Measurements from ENCODE around the gene DES.

DNA sequence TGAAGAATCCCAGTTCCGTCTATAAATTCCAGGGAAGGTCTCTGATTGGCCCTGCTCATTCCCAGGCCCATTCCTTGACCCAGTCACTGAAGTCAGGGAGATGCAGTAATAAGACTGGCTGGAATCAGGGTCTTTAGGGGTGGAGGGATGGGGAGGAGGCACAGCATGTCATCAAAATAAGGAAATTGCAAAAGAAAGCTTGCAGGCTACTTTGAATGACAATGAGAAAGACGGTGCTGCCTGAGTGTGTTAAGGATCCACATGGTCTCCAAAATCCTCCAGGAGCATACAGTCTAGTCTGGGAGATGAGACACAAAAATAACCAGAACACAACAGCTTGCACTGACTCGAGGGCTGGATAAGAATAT lies 2.0 kb upstream of the DES start:
- TF ChIP-seq POLR2G (IDR thresholded peaks at IDR 0.05; ENCODE audit: low read depth, low read length) (no peak), FOSL1 (tag; conservative IDR thresholded peaks at IDR 0.05) (no peak), MAX (CRISPR knock-in tag; IDR thresholded peaks at IDR 0.05) (no peak), ZBTB5 (IDR thresholded peaks at IDR 0.05) (no peak), JUND (IDR thresholded peaks at IDR 0.05; ENCODE audit: borderline replicate concordance, low read depth, low read length) (no peak), JUND (tag; IDR thresholded peaks at IDR 0.05; ENCODE audit: borderline replicate concordance, low read depth, low read length) (no peak), RERE (CRISPR knock-in tag; IDR thresholded peaks at IDR 0.05; ENCODE audit: borderline replicate concordance) (no peak), POLR2AphosphoS2 (IDR thresholded peaks at IDR 0.05; ENCODE audit: low read length) (no peak), IRF2 (CRISPR knock-in tag; IDR thresholded peaks at IDR 0.05) (no peak), CREB1 (IDR thresholded peaks at IDR 0.05) (no peak), CREB1 (CRISPR knock-in tag; IDR thresholded peaks at IDR 0.05) (no peak), HNRNPL (IDR thresholded peaks at IDR 0.05; ENCODE audit: low read depth, low read length) (no peak), E2F3 (CRISPR knock-in tag; IDR thresholded peaks at IDR 0.05) (no peak), ZNF449 (CRISPR knock-in tag; IDR thresholded peaks at IDR 0.05) (no peak)
- TF ChIP-seq, protein P1, sequence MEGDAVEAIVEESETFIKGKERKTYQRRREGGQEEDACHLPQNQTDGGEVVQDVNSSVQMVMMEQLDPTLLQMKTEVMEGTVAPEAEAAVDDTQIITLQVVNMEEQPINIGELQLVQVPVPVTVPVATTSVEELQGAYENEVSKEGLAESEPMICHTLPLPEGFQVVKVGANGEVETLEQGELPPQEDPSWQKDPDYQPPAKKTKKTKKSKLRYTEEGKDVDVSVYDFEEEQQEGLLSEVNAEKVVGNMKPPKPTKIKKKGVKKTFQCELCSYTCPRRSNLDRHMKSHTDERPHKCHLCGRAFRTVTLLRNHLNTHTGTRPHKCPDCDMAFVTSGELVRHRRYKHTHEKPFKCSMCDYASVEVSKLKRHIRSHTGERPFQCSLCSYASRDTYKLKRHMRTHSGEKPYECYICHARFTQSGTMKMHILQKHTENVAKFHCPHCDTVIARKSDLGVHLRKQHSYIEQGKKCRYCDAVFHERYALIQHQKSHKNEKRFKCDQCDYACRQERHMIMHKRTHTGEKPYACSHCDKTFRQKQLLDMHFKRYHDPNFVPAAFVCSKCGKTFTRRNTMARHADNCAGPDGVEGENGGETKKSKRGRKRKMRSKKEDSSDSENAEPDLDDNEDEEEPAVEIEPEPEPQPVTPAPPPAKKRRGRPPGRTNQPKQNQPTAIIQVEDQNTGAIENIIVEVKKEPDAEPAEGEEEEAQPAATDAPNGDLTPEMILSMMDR (IDR thresholded peaks at IDR 0.05 in 2 of 3, conservative IDR thresholded peaks at IDR 0.05 in 1 of 3; ENCODE audit: insufficient read depth in 2 of 3, low read depth in 1 of 3, low read length in 3 of 3), result no peak

All from K562 (cell line).